Measurements from ENCODE around the gene LRRTM2. TPM values are rescaled to one million over a fixed set of nuclear protein-coding genes. Genes with fewer than 3 reads are reported as not detected.
A peak's percentile ranks its signal among the peaks of the same experiment; 100 is the strongest.

LRRTM2 gene
- total RNA-seq, 1 experiment from 2014 or later, result not detected

DNA sequence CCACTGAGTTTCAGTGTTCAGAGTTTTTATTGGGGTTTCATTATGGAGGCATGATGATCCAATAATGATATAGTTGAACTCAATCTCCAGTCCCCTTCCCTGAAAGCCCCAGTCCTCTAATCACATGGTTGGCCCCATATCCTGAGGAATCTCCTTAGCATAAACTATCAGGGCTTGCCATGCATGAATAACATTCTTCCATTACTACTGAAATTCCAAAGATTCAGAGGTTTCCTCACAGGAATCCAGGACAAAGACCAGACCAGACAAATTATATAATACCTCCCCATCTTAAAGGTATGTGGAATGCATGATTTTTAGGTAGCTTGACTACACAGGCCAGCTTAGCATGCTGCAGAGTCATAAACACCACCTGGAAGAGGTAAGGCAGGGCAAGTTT is 15.5 kb upstream of the LRRTM2 start:
- in situ Hi-C loops (cut with HindIII; ENCODE audit: low pct_unique_long_range_greater_than_20kb, low sequenced_read_pairs), result no loop called here
- peak; percentile 28 for DNase-seq (ENCODE audit: low read depth)

GRCh38 chr5:138889994-138890393 is 14.9 kb upstream of the LRRTM2 start:
- in situ Hi-C loops (cut with HindIII; ENCODE audit: low pct_unique_long_range_greater_than_20kb, low sequenced_read_pairs), result no loop called here

DNA sequence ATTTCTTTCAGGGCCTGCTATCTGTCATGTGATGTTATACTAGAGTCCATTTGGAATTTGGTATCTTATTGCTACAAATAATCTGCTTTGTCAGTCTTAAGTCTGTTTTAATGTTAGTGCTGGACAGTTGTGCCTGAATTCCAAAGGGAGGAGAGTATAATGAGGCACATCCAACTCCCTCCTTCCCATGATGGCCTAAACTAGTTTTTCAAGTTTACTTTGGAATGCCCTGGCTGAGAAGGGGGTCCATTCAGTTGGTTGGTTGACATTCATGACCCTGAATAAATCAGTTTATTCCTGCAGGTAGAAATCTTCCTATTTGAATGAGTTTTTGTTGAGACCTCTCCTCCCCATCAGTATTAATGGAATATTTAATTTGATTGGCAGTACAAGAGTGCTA is 9.4 kb upstream of the LRRTM2 start:
- DNase-seq (ENCODE audit: low read depth), result no peak
- in situ Hi-C loops (cut with HindIII; ENCODE audit: low pct_unique_long_range_greater_than_20kb, low sequenced_read_pairs), result no loop called here

More at GRCh38 chr5:138889994-138890393, 14.9 kb upstream of the LRRTM2 start:
- DNase-seq (ENCODE audit: low read depth), result no peak

DNA sequence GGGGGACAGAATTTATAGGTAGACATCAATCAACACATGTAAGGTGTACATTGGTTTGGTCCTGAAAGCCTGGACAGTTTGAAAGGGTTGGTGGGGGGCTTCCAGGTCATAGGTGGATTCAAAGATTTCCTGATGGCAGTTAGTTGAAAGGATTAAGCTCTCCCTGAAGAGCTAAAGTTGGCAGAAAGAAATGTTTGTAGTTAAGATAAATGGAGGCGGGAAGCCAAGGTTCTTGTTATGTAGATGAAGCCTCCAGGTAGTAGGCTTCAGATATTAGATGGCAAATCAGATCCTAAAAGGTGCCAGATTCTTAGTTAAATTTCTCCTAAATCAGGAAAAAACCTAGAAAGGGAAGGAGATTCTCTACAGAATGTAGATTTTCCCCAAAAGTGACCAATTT is 9.0 kb upstream of the LRRTM2 start:
- no peak for DNase-seq (ENCODE audit: low read depth)
- in situ Hi-C loops (cut with HindIII; ENCODE audit: low pct_unique_long_range_greater_than_20kb, low sequenced_read_pairs), result no loop called here

DNA sequence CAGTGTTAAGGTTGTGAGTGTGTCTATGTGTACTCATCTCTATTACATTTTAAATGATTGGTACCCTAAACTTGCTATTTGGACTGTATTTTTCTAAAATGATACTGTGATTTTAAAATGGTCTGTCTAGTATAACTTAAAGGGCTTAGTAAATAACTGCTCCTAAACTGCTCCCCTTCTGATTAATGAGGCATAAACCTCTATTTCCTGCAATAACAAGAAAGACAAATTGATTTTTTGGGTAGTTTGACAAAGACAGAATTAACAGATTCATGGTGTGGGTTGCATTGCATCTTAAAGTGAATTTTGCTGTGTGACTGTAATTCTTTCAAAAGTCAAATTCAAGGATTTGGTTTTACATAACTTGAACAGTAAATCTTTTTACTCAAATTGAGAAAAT is 8.1 kb upstream of the LRRTM2 start:
- in situ Hi-C loops (cut with HindIII; ENCODE audit: low pct_unique_long_range_greater_than_20kb, low sequenced_read_pairs), result no loop called here
- DNase-seq (ENCODE audit: low read depth), result no peak

GRCh38 chr5:138878437-138879235 is 3.5 kb upstream of the LRRTM2 start:
- DNase-seq (ENCODE audit: low read depth), result no peak
- in situ Hi-C loops (cut with HindIII; ENCODE audit: low pct_unique_long_range_greater_than_20kb, low sequenced_read_pairs), result no loop called here

DNA sequence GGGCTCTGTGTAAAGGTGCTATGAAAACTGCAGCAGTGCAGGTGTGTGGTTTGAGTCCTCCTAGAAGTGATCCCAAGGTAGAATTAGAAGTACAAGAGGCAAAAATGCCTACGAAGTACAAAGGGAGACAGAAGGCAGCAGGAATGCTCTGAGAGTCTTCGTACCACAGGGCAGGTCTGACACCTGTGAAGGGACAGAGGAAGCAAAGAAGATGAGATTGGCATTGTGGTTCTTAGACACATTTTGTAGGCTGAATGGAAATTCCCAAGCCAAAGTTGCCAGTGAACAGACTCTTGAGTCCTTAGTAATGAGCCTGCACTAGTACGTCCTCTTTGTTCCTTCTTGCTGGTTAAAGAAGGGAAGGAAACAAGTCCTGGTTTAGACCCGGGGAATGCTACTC is 1.7 kb upstream of the LRRTM2 start:
- in situ Hi-C loops (cut with HindIII; ENCODE audit: low pct_unique_long_range_greater_than_20kb, low sequenced_read_pairs), result no loop called here
- DNase-seq (ENCODE audit: low read depth), result no peak

DNA sequence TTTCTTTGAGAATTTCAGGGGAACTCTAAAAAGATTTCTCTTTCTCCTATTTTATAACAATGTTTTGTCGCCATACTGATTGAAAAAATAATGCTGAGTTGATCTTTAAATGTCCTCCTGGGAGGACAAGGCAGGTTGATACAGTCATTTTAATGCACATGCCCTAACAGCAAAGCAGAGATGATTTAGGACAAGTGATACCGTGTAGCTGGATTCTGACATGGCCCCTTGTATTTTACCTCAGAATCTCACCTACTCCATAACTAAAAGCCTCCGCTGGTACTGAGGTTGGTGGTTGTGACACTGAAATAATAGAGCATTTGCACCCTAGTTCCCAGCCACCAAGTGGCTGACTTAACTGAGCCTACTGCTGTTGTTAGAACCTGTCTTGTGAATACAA is 811 bp upstream of the LRRTM2 start:
- DNase-seq (ENCODE audit: low read depth), result no peak
- in situ Hi-C loops (cut with HindIII; ENCODE audit: low pct_unique_long_range_greater_than_20kb, low sequenced_read_pairs), result no loop called here

DNA sequence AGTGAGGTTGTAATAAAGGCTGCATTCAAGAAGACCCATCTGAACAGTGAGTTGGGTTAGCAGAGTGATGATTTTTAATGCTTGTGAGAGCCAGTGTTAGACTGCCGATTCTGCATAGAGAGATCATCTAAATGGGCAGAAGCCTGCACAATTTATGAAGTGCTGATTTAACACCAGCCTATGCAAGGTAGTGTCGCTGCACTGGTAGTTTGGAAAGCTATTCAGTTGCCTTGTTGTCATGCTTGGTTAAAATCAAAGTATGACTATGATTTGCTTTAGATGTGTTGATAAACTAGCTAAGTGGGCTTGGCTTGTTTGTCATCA is 379 bp upstream of the LRRTM2 start:
- no peak for DNase-seq (ENCODE audit: low read depth)
- in situ Hi-C loops (cut with HindIII; ENCODE audit: low pct_unique_long_range_greater_than_20kb, low sequenced_read_pairs), result no loop called here

DNA sequence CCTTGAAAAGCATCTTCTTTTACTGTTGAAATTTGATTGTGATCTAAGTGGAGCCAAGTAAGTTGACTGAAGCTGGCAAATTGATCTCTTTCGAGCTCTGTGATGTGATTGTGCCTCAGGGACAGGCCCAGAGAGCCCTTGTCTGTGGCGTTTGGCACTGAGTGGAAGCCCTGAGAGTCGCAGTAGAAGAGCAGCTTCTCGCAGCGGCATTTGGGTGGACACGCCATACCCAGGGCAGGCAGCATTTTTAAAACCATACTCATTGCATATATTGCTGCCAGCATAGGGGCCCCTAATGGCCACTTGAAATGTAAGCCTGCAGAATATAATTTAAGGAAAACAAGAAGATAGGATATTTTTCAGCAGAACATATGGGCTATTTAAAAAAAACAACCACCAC is 894 bp downstream of the LRRTM2 start:
- DNase-seq (ENCODE audit: low read depth), result no peak
- in situ Hi-C loops (cut with HindIII; ENCODE audit: low pct_unique_long_range_greater_than_20kb, low sequenced_read_pairs), result no loop called here

- DNase-seq (ENCODE audit: low read depth), result no peak
- in situ Hi-C loops (cut with HindIII; ENCODE audit: low pct_unique_long_range_greater_than_20kb, low sequenced_read_pairs), result no loop called here
Measured at GRCh38 chr5:138873466-138874221, 1.5 kb downstream of the LRRTM2 start.

DNA sequence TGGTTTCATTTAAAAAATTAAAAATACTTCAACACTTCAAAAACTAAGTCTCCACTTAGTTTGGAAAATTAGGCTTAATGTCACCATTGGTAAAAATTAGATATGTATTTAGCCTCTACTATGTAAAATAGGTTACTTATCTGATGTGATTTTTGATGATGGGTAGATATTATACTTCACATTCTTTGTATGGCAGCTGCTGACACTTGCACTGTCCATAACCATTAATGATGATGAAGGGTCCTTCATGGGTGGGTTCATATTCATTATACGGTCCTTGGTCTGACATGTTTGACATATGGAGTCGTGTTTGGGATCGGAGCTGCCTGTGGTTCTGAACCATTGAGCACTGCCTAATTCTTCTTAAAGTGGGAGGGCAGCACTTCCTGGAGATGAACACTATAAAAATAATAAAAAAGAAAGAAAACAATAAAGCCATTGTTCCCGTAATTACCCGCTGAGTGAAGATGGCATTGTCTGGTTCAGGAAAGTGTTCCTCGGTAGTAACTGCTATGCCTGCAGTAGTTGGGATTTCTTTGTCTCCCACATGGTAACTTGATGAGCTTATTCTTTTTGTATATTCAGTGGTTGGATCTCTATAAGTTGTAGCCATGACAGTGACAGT is 2.2 kb downstream of the LRRTM2 start:
- in situ Hi-C loops (cut with HindIII; ENCODE audit: low pct_unique_long_range_greater_than_20kb, low sequenced_read_pairs), result no loop called here
- peak; percentile 42 for DNase-seq (ENCODE audit: low read depth)

DNA sequence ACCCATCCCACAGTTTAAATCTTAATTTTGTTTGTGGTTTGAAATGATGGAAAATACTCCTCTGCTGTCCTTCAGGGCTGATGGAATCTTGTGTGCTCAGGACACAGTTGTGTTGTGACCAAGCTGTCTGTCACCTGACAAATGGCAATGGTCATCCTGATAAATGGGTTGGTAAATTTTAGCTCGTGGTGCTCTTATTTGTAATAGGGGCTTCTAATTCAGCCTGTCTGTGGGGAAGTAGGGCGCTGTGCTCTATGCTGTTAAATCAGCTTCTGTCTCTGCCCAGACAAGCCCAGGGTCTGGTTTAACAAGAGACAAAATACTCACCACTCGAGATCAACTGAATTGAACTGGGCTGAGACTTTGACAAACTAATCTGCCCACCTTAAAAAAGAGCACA is 4.5 kb downstream of the LRRTM2 start:
- DNase-seq (ENCODE audit: low read depth), result no peak
- in situ Hi-C loops (cut with HindIII; ENCODE audit: low pct_unique_long_range_greater_than_20kb, low sequenced_read_pairs), result no loop called here

- DNase-seq (ENCODE audit: low read depth), result no peak
Measured at GRCh38 chr5:138869763-138870500, 5.2 kb downstream of the LRRTM2 start.

DNA sequence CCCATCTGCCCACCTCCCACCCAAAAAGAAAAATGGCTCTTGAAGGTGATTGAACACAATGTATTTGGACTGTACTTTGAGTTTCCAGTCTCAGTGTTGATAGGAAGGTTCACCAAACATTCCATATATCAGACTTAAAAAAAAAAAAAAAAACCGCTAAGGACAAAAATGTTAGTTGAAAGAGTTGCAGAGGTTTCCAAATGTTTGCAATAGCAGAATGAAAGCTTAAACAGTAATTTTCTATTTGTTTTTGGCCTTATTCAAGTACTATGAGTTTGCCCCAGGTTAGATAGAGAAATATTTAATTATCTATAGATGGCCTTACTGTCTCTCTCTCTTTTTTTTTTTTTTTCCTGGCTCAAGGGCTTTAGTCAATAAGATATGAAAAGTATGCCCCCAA is 6.1 kb downstream of the LRRTM2 start:
- no peak for DNase-seq (ENCODE audit: low read depth)

More at GRCh38 chr5:138869763-138870500, 5.2 kb downstream of the LRRTM2 start:
- in situ Hi-C loops (cut with HindIII; ENCODE audit: low pct_unique_long_range_greater_than_20kb, low sequenced_read_pairs), result no loop called here

DNA sequence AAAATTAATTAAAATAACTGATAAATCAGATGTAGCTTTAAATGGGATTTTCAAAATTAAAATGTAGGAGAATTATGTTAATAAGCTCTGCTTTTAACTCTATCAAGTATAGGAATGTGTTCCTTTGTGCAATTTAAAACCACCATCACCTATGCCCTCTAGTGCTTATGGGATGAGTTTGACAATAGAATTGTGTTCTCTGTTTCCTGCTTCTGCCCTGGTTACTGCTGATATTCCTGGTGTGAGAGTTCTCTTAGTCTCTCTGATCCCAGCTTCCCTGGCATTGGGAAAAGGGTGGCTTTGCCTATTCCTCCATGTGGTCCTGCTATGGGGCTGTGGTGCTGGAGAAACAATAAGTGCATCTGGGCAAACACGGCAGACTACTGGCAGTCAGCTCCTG is 8.1 kb downstream of the LRRTM2 start:
- in situ Hi-C loops (cut with HindIII; ENCODE audit: low pct_unique_long_range_greater_than_20kb, low sequenced_read_pairs), result no loop called here
- DNase-seq (ENCODE audit: low read depth), result no peak

More for the DNA sequence above, 6.1 kb downstream of the LRRTM2 start:
- in situ Hi-C loops (cut with HindIII; ENCODE audit: low pct_unique_long_range_greater_than_20kb, low sequenced_read_pairs), result no loop called here

GRCh38 chr5:138853132-138853531 is 22.0 kb downstream of the LRRTM2 start:
- DNase-seq (ENCODE audit: low read depth), result no peak
- in situ Hi-C loops (cut with HindIII; ENCODE audit: low pct_unique_long_range_greater_than_20kb, low sequenced_read_pairs), result no loop called here

GRCh38 chr5:138850865-138851435 is 24.2 kb downstream of the LRRTM2 start:
- in situ Hi-C loops (cut with HindIII; ENCODE audit: low pct_unique_long_range_greater_than_20kb, low sequenced_read_pairs), result no loop called here

More at GRCh38 chr5:138850865-138851435, 24.2 kb downstream of the LRRTM2 start:
- no peak for DNase-seq (ENCODE audit: low read depth)

All from Caki2 (cell line).